Measurements from ENCODE around the gene BMAL1.
"Not testable (repeated sequence)": the region's sequence is repeated elsewhere in the genome, so short reads cannot be mapped to it uniquely, and the experiment has no call there.

Gene BMAL1

DNA sequence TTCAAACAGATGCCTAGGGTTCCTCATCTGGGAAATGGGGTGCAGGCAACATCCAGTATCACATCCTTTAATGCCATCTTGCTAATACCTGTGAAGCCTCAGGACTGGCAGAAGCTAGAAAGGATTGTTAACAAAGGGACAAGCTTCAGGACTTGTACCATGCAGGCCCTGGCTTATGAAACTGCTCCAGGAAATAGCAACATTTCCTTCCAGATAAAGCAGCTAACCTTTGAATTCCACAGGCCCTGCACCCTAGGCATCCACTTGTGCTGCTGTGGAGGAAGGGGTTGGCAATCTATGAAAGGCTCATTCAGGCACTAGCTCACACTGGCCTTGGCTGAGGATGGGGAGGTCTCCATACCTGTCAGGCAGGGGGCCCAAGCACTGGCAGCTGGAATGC lies 98.2 kb downstream of the BMAL1 start:
- no peak for DNase-seq (ENCODE audit: low read depth in 2 of 3, low spot score in 1 of 3)

- DNase-seq (ENCODE audit: low read depth in 2 of 3, low spot score in 1 of 3): no peak
Observed at GRCh38 chr11:13376402-13376801, 98.8 kb downstream of the BMAL1 start.

DNA sequence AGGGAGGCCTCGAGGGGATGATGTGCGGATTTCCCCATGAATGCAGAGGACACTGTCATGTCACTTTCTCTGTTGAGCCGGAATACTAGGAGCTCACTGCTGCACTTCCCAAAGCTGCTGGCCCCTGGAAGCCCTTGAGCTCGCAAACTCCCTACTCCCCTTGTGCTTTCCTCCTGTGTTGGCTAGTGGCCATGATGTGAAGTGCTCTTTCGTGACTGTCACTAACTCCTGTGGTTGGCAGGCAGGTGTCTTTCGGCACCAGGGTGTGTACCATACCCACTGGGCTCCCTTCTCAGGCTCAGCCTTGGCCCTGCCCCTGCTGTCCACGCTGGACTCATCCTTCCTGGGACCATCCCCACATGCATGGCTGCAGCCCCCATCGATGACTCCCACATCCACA lies 99.2 kb downstream of the BMAL1 start:
- no peak for DNase-seq (ENCODE audit: low read depth in 2 of 3, low spot score in 1 of 3)

GRCh38 chr11:13378316-13378715 lies 100.7 kb downstream of the BMAL1 start:
- DNase-seq (ENCODE audit: low read depth in 2 of 3, low spot score in 1 of 3): no peak

DNA sequence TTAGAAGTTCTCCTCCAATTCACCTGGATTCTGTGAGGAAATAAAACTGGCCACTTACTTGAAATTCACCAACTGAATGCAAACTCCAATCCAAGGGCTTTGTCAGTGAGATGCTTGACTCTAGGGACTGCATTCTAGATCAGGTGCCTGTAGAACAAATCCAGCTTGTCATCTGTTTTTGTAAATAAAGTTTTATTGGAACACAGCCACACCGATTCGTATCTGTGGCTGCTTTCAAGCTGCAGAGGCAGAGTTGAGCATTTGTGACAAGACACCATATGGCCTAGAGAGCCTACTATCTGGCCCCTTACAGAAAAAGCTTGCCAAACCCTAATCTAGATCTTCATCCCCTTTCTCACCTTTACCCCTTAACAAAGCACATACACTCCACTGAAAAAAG lies 103.1 kb downstream of the BMAL1 start:
- no peak for DNase-seq (ENCODE audit: low read depth in 2 of 3, low spot score in 1 of 3)

DNA sequence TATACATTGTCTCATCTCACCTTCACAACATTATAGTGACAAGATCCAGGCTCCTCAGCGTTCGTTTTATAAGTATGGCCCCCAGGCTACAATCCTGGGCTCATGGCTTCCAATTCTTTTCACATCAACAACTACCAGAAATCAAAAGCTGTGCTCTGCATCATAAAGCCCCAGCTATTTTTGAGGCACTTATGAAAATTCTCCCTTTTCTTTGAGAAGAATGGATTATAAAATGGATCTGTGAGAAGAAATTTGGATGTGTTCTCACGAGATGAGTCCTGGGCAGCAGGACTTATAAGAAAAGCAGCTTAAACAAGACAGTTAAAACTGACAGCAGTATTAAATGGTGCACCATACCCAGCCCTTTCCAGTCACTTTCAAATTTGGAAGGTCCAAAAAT lies 105.2 kb downstream of the BMAL1 start:
- no peak for DNase-seq (ENCODE audit: low read depth in 2 of 3, low spot score in 1 of 3)

GRCh38 chr11:13384908-13385640 lies 107.5 kb downstream of the BMAL1 start:
- DNase-seq (ENCODE audit: low read depth in 2 of 3, low spot score in 1 of 3): peak in 2 of 3 donors; percentile 4 to 20

DNA sequence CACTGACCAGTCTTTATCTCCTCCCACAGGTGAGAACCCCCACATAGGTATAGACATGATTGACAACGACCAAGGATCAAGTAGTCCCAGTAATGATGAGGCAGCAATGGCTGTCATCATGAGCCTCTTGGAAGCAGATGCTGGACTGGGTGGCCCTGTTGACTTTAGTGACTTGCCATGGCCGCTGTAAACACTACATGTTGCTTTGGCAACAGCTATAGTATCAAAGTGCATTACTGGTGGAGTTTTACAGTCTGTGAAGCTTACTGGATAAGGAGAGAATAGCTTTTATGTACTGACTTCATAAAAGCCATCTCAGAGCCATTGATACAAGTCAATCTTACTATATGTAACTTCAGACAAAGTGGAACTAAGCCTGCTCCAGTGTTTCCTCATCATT lies 109.0 kb downstream of the BMAL1 start:
- no peak for DNase-seq (ENCODE audit: low read depth in 2 of 3, low spot score in 1 of 3)

- no peak for DNase-seq (ENCODE audit: low read depth in 2 of 3, low spot score in 1 of 3)
Observed at GRCh38 chr11:13388741-13389140, 111.2 kb downstream of the BMAL1 start.

DNA sequence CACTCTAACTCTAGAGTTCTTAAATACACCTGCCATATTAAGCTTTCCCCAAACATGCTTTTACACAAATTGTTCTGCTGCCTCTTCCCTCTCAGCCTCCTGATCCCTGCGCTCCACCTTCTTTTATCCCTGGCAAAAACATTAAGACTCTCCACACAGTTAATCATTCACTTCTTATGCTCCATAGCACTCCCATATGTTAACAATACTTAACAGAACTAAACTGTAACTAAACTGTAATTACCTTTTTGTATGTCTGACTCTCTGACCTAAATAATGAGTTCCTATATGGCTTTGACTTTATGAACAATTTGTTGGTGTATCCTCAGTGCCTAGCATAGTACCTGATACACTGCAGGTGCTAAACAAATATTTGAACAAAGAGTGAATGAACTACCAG lies 113.6 kb downstream of the BMAL1 start:
- DNase-seq (ENCODE audit: low read depth in 2 of 3, low spot score in 1 of 3): no peak

DNA sequence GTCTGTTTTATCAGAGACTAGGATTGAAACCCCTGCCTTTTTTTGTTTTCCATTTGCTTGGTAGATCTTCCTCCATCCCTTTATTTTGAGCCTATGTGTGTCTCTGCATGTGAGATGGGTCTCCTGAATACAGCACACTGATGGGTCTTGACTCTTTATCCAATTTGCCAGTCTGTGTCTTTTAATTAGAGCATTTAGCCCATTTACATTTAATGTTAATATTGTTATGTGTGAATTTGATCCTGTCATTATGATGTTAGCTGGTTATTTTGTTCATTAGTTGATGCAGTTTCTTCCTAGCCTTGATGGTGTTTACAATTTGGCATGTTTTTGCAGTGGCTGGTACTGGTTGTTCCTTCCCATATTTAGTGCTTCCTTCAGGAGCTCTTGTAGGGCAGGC lies 120.7 kb downstream of the BMAL1 start:
- DNase-seq (ENCODE audit: low read depth in 2 of 3, low spot score in 1 of 3): not testable (repeated sequence)

DNA sequence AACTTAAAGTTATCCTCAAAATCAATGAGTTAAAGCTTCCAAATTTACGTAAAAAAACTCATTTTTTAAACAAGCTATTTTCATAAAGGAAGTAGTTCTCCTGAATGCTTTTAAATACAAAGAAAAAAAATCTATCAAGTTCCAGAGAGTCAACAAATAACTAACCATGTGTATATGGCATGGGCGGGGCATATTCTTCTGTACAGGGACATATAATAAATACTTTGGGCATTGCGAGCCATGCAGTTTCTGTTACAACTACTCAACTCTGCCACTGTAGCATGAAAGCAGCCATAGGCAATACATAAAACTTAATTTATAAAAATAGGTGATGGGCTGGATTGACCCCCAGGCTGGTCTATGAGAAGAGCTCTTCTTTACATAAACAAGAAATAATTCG lies 127.6 kb downstream of the BMAL1 start:
- DNase-seq (ENCODE audit: low read depth in 2 of 3, low spot score in 1 of 3): no peak

DNA sequence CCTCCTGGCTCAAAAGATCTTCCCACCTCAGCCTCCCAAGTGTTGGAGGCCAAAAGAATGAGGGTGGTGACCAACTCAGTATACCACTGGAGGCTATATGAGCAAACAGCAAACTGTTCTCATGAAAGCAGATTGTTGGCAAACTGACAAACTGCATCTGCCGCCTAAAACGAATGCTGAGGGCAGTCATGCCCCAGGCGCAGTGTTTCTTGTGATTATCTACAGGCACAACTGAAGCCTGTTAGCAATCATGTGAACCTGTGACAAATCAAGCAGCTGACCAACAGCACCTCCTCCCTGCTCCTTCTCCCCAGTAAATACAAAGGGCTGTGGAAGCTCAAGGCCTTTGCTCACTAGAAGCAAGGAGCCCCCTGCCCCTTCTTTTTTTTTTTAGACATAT lies 137.6 kb downstream of the BMAL1 start:
- no peak for DNase-seq (ENCODE audit: low read depth in 2 of 3, low spot score in 1 of 3)

DNA sequence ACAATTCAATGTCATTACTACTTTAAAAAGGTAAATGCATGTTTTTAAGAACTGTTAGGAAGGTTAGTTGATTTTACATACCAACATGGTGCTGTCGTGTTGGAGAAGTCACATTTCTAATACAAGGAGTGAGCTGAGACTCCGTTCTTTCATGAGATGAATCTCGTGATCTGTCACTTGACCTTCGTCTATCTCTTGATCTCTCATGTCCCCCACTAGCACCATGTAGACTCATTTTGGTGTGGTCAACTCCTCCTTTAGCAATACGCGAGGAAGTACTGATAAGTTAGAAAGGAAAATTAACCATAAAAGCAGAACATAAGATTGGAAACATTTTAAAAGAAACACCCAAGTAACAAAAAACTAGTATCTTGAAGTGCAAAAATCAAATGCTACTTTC lies 144.0 kb downstream of the BMAL1 start:
- no peak for DNase-seq (ENCODE audit: low read depth in 2 of 3, low spot score in 1 of 3)

DNA sequence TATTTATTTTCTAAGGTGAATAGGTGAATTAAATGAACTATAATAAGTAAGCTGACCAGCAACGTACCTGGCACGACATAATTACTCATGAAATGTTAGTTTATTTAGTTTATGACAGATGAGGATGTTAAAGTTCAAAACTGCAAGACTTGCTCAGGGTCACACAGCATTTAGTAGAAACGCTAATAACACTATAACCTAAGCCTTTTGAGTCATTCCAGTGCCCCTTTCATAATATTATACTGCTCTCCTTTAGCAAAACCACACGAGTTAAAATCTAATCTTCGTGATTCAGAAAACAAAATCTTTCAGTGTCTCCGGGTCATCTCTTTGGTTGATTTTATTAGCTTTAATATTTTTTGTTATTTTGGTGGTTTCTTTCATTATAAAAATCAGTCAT lies 145.8 kb downstream of the BMAL1 start:
- no peak for DNase-seq (ENCODE audit: low read depth in 2 of 3, low spot score in 1 of 3)

DNA sequence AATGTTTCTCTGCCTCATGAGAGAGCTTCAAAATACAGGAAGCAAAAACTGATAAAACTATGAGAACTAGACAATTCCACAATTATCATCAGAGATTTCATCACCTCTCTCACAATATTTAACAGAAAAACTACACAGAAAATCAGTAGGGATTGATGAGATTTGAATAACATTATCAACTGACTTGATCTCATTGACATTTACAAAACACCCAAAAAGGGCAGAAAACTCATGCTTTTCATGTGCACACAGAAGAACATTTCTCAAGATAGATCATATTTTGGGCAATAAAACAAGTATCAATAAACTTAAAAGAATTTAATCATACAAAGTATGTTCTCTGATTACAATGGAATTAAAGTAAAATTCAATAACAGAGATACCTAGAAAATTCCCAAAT lies 149.8 kb downstream of the BMAL1 start:
- DNase-seq (ENCODE audit: low read depth in 2 of 3, low spot score in 1 of 3): no peak

DNA sequence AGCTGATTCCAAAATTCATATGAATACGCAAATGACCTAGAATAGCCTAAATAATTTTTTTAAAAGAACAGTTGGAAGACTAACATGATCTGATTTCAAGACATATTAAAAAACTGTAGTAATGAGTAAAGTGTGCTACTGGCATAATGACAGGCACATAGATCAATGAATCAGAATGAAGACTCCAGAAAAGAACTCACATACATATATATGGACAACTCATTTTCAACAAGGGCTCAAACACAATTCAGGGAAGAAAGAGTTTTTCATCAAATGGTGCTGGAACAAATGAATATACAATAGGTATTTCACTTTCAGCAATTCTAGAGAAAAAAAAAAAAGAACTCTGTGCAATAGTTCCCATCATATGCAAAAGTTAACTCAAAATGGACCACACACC lies 151.7 kb downstream of the BMAL1 start:
- no peak for DNase-seq (ENCODE audit: low read depth in 2 of 3, low spot score in 1 of 3)

- DNase-seq (ENCODE audit: low read depth in 2 of 3, low spot score in 1 of 3): no peak
Observed at GRCh38 chr11:13429836-13430235, 152.2 kb downstream of the BMAL1 start.

GRCh38 chr11:13433437-13433836 lies 155.8 kb downstream of the BMAL1 start:
- no peak for DNase-seq (ENCODE audit: low read depth in 2 of 3, low spot score in 1 of 3)

- DNase-seq (ENCODE audit: low read depth in 2 of 3, low spot score in 1 of 3): no peak
Observed at GRCh38 chr11:13434247-13435205, 156.9 kb downstream of the BMAL1 start.

DNA sequence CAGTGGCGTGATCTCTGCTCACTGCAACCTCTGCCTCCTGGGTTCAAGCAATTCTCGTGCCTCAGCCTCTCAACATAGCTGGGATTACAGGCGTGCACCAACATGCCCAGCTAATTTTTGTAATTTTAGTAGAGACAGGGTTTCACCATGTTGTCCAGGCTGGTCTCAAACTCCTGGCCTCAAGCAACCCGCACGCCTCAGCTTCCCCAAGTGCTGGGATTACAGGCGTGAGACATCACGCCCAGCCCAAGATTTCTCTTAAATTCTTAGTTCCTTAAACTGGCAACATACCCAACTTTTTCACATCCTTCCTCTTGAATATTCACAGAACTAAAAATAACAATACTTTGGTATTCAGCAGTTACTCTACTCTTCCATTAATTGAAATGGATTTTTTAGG lies 159.2 kb downstream of the BMAL1 start:
- not testable (repeated sequence) for DNase-seq (ENCODE audit: low read depth in 2 of 3, low spot score in 1 of 3)

All from stimulated activated CD4-positive, alpha-beta T cell treated with anti-CD3 and anti-CD28 coated beads, Interleukin-12 subunit alpha, Interleukin-12 subunit beta, amount 100 ng/mL, for 48 hours (primary cell).